ENCODE data around the gene KRT5. TPM values are rescaled to one million over a fixed set of nuclear protein-coding genes. Genes with fewer than 3 reads are reported as not detected.
"Not testable (repeated sequence)": the region's sequence is repeated elsewhere in the genome, so short reads cannot be mapped to it uniquely, and the experiment has no call there.

Gene KRT5
- total RNA-seq, 4 donors from 2014 or later = 7,921 to 12,107 (median 9,375) TPM

DNA sequence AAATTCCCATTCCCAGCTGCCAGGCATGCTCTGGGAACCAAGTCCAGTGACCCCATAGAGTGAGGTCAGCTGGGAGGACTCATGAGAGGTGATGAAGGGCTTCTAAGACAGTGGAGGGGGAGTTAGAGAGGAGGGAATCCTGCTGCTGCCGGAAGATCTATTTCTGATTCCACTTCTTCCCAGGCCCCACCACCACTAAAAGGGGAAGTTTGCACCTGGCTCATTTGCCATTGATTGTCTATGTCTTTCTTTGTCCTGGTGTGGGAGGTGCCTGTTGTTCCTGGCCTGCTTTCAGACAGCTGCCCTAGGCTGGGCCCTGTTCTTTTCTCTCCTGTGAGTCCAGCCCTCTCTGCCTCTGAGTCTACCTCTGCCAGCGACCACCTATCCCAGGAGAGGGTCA is 24.1 kb downstream of the KRT5 start:
- Histone ChIP-seq H3K27ac (peak overlapping the region; percentile 38 to 73 (median 59)), H3K4me3 (no peak overlapping the region), H3K36me3 (no peaks in the 10 kb centered on the region), H3K9me3 (no peaks in the 10 kb centered on the region), H3K27me3 (no peaks in the 10 kb centered on the region), H3K4me1 (peaks cover 30 to 52% (median 33%) of the 10 kb centered on the region in 3 donors)
- no peak for DNase-seq
- TF ChIP-seq, protein P1, sequence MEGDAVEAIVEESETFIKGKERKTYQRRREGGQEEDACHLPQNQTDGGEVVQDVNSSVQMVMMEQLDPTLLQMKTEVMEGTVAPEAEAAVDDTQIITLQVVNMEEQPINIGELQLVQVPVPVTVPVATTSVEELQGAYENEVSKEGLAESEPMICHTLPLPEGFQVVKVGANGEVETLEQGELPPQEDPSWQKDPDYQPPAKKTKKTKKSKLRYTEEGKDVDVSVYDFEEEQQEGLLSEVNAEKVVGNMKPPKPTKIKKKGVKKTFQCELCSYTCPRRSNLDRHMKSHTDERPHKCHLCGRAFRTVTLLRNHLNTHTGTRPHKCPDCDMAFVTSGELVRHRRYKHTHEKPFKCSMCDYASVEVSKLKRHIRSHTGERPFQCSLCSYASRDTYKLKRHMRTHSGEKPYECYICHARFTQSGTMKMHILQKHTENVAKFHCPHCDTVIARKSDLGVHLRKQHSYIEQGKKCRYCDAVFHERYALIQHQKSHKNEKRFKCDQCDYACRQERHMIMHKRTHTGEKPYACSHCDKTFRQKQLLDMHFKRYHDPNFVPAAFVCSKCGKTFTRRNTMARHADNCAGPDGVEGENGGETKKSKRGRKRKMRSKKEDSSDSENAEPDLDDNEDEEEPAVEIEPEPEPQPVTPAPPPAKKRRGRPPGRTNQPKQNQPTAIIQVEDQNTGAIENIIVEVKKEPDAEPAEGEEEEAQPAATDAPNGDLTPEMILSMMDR (IDR thresholded peaks at IDR 0.05) = no peak
- no peak for TF ChIP-seq POLR2A (IDR thresholded peaks at IDR 0.05)
- 41 to 74% methylated on average over 2 of the region's 2 CpGs for WGBS, 2 donors
- intact Hi-C loops (cut with DNase I) = loop anchor here (10.0 kb wide), 1 partner anchor 101 kb away; no protein-coding TSS in a partner anchor

DNA sequence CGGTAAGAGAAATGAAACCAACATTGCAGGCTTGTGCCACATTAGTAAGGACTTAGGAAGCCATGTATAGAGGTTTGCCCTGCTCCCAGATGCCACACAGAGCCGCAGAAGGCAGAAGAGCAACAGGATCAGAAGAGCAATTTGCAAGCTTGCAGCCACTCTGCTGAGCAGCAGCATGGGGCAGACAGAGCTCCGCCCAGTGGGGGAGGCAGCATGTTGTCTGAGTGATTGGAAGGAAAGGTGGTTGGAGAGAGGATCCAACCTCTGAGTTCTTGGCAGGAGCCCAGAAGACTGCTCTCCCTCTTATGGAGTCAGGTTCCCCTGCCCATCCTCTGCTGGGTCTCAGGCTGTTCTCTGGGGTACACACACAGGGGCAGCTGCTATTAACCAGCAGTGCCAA is 24.8 kb downstream of the KRT5 start:
- Histone ChIP-seq H3K36me3 (peaks cover 0 to 3% (median 0%) of the 10 kb centered on the region in 3 donors), H3K4me1 (peaks cover 30 to 52% (median 33%) of the 10 kb centered on the region in 3 donors), H3K27ac (peak overlapping the region; percentile 35 to 81 (median 46)), H3K4me3 (no peak overlapping the region), H3K27me3 (no peaks in the 10 kb centered on the region), H3K9me3 (no peaks in the 10 kb centered on the region)
- intact Hi-C loops (cut with DNase I) = loop anchor here (10.0 kb wide), 1 partner anchor 101 kb away; no protein-coding TSS in a partner anchor
- no peak for DNase-seq
- TF ChIP-seq POLR2A (IDR thresholded peaks at IDR 0.05) = no peak
- TF ChIP-seq, protein P1 (IDR thresholded peaks at IDR 0.05) = no peak
- 13 to 49% methylated on average over 3 of the region's 3 CpGs for WGBS, 2 donors

DNA sequence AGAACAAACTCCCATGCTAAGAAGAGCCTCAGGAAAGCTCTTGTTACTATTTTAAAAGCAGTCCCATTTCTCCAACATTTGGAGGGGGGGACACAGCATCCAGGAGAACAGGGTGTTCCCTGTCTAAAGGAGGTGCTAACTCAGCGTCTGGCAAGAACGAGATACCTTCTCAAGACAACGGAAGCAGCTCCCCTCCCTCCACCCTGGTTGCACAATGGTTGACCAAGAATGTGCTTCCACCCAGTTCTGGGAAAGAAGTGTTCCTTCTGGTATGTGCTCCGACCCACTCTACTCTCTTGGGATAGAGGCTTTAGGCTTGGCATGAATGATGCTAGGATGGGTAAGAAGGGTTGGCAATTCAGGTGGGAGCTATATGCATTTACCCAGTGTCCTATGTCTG is 25.7 kb downstream of the KRT5 start:
- H3K9me3 ChIP-seq = no peaks in the 10 kb centered on the region
- H3K4me1 ChIP-seq = peaks cover 30 to 52% (median 33%) of the 10 kb centered on the region in 3 donors
- TF ChIP-seq, protein P1 (IDR thresholded peaks at IDR 0.05) = no peak
- TF ChIP-seq POLR2A (IDR thresholded peaks at IDR 0.05) = no peak
- intact Hi-C loops (cut with DNase I) = loop anchor here (10.0 kb wide), 1 partner anchor 100 kb away; no protein-coding TSS in a partner anchor
- no peaks in the 10 kb centered on the region for H3K27me3 ChIP-seq
- H3K27ac ChIP-seq = peak overlapping the region; percentile 35 to 81 (median 59)
- DNase-seq = no peak
- H3K36me3 ChIP-seq = peaks cover 0 to 10% (median 0%) of the 10 kb centered on the region in 3 donors
- WGBS, 2 donors = 26 to 46% methylated on average over 4 of the region's 4 CpGs
- H3K4me3 ChIP-seq = no peak overlapping the region

DNA sequence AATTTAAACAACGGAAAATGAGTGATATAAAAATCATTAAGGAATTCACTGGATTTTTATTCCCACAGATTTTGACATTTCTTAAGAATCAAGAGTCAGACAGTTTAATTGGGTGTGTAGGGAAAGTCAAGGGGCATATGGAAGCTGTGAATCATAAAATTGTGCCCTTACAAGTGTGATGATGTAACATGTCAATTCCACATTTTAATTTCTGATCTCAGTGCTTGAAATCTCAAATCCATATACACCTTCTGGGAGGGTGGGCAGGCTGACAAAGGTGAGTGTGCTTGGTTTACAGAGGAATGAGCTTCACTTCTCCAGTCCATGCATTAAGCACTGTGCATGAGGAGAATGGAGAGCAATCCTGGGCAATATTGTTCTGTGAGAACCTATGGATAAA is 26.1 kb downstream of the KRT5 start:
- 50 to 76% methylated on average over 1 of the region's 1 CpG for WGBS, 2 donors
- Histone ChIP-seq H3K27me3 (no peaks in the 10 kb centered on the region), H3K4me1 (peaks cover 30 to 52% (median 33%) of the 10 kb centered on the region in 3 donors), H3K27ac (peak overlapping the region; percentile 53 to 81 (median 72)), H3K4me3 (no peak overlapping the region), H3K9me3 (no peaks in the 10 kb centered on the region), H3K36me3 (peaks cover 0 to 14% (median 0%) of the 10 kb centered on the region in 3 donors)
- intact Hi-C loops (cut with DNase I) = loop anchor here (10.0 kb wide), 1 partner anchor 99 kb away; no protein-coding TSS in a partner anchor
- DNase-seq = no peak
- TF ChIP-seq, protein P1 (IDR thresholded peaks at IDR 0.05) = no peak
- no peak for TF ChIP-seq POLR2A (IDR thresholded peaks at IDR 0.05)

DNA sequence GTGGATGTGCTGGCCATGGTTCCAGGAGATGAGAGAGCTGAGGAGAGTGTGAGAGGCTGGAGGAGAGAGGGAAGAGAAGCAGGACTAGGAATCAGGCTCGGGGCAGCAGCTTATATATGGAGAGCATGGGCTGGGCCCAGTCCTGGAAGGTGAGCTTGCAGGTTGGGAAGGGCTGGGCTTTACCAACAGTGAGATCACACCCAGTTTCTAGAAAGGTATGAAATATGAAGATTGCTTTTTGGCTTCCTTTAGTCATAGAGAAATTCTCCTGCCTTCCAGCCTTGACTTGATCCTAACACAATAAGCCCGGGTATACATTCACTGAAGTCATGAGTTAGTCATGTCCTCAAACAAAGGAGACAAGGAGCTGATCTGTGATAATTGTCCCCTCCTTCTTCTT is 27.0 kb downstream of the KRT5 start, which contains the start of gene KRT6A:
Gene KRT6A, minus strand, starts transcription at position 86 of the 400 bp plus-strand sequence. Its CDS starts 69 bp downstream, at position 17.
- Histone ChIP-seq H3K4me3 (peak within 1 kb of the TSS; percentile 35 to 61 (median 42)), H3K27ac (peak within 1 kb of the TSS; percentile 65 to 81 (median 80)), H3K27me3 (no peaks in the 10 kb centered on the region), H3K36me3 (peaks cover 0 to 23% (median 0%) of the 10 kb centered on the region in 3 donors), H3K9me3 (no peaks in the 10 kb centered on the region), H3K4me1 (peaks cover 30 to 52% (median 33%) of the 10 kb centered on the region in 3 donors)
- DNase-seq = no peak
- WGBS, 2 donors = 25 to 35% methylated on average over 2 of the region's 2 CpGs
- TF ChIP-seq, protein P1 (IDR thresholded peaks at IDR 0.05) = no peak
- TF ChIP-seq POLR2A (IDR thresholded peaks at IDR 0.05) = peak in 1 of 4 donors; percentile 57
- intact Hi-C loops (cut with DNase I) = loop anchor here (10.0 kb wide), 1 partner anchor 98 kb away; no protein-coding TSS in a partner anchor

DNA sequence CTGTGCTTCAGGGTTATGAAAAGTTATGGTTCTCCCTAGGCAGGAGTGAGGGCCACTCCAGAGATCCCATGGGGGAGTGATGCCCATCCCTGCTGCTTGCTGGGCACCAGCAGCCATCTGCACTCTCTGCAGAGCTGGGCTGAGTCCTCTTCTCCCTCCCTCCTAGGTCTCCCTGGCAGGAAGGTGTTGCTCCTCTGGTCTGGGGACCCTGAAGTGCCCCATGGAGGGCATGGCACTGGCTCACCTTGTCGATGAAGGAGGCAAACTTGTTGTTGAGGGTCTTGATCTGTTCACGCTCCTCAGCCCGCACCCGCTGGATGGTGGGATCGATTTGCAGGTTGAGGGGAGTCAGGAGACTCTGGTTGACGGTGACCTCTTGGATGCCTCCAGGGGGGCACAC is 27.8 kb downstream of the KRT5 start:
- peaks cover 0 to 31% (median 0%) of the 10 kb centered on the region in 3 donors for H3K36me3 ChIP-seq
- H3K9me3 ChIP-seq, H3K27me3 ChIP-seq, DNase-seq: not testable (repeated sequence)
- intact Hi-C loops (cut with DNase I) = loop anchor here (10.0 kb wide), 1 partner anchor 98 kb away; no protein-coding TSS in a partner anchor
- peaks cover 30 to 52% (median 33%) of the 10 kb centered on the region in 3 donors for H3K4me1 ChIP-seq
- peak overlapping the region; percentile 35 to 61 (median 42) for H3K4me3 ChIP-seq
- peak overlapping the region; percentile 62 to 81 (median 74) for H3K27ac ChIP-seq
- WGBS, 2 donors = no CpG with 5 or more reads among the region's 6 CpGs
